KMS-11 (cell line): ENCODE results near the gene GPNMB.
"Not testable (repeated sequence)": the region's sequence is repeated elsewhere in the genome, so short reads cannot be mapped to it uniquely, and the experiment has no call there.

Experiments used
- H2AFZ ChIP-seq: fragments of 200-600 bp; sonication (generic); 2 replicates; pipeline ENCODE4 v1.6.1; 2016; ENCODE audit warnings: antibody characterized with exemption, mixed run types, low read depth
- H3K27ac ChIP-seq: fragments of 200-600 bp; sonication (generic); 2 replicates; pipeline ENCODE4 v1.6.1; 2016; ENCODE audit warnings: mild to moderate bottlenecking, mixed run types
- H3K27me3 ChIP-seq: fragments of 200-600 bp; sonication (generic); 2 replicates; pipeline ENCODE4 v1.6.1; 2017; ENCODE audit warnings: mild to moderate bottlenecking, low read depth, mixed run types, moderate library complexity; ENCODE audit not compliant: insufficient read depth
- H3K36me3 ChIP-seq: fragments of 200-600 bp; sonication (generic); 2 replicates; pipeline ENCODE4 v1.6.1; 2017; ENCODE audit warnings: mild to moderate bottlenecking, mixed run types; ENCODE audit not compliant: insufficient read depth
- H3K4me1 ChIP-seq: fragments of 200-600 bp; sonication (generic); 2 replicates; pipeline ENCODE4 v1.6.1; 2016; ENCODE audit warnings: mild to moderate bottlenecking, low read depth, mixed run types; ENCODE audit not compliant: poor library complexity, severe bottlenecking
- H3K4me2 ChIP-seq: fragments of 200-600 bp; sonication (generic); 2 replicates; pipeline ENCODE4 v1.7.0; 2016; ENCODE audit warnings: mild to moderate bottlenecking, mixed run types
- H3K4me3 ChIP-seq: fragments of 200-600 bp; sonication (generic); IDR thresholded peaks from 2 replicates; pipeline ENCODE4 v1.6.1; 2017; ENCODE audit warnings: low read depth, low read length, mixed read lengths; ENCODE audit not compliant: insufficient read depth
- H3K79me2 ChIP-seq: fragments of 200-600 bp; sonication (generic); 2 replicates; pipeline ENCODE4 v1.6.1; 2016; ENCODE audit warnings: low read depth, mixed run types; ENCODE audit not compliant: insufficient read depth
- H3K9ac ChIP-seq: fragments of 200-600 bp; sonication (generic); 2 replicates; pipeline ENCODE4 v1.6.1; 2016; ENCODE audit warnings: mild to moderate bottlenecking, mixed run types
- H4K20me1 ChIP-seq: fragments of 200-600 bp; sonication (generic); 2 replicates; pipeline ENCODE4 v1.6.1; 2016; ENCODE audit warnings: mild to moderate bottlenecking, mixed run types; ENCODE audit not compliant: insufficient read depth
- TF ChIP-seq, protein P1 (sequence below): fragments of 200-600 bp; sonication (generic); conservative IDR thresholded peaks from 2 replicates; pipeline ENCODE4 v1.6.1; 2017; ENCODE audit warnings: low read depth, mild to moderate bottlenecking, antibody characterized with exemption, low read length, moderate library complexity, mixed read lengths

Gene GPNMB

DNA sequence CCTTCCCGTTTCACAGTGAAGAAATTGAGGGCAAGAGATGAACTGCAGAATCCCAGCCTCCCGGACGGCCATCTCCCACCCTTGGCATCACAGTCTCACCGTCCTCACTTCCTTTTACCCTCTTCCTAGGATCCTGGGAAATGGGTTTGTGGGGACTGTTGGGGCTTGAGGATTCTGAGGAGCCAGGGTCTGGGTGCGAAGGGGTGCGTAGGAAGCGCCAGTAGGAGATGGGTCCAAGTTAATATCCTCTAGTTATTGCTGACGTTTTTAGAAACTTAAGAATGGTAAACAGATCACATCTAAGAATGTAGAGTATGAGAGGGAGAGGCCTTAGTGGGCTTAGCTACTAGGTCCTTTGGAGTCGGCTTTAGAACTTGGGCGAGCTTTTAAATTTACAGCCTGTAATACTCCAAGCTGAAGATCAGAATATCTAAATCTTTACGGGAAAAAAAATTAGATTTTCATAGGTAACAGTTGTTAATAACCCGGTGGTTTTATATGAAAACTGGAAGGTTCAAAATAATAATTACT is 53.3 kb downstream of the GPNMB start:
- Histone ChIP-seq H3K27ac (peak overlapping the region; percentile 57), H3K79me2 (peaks cover 53% of the 10 kb centered on the region), H2AFZ (peak overlapping the region; percentile 89), H3K9ac (peak overlapping the region; percentile 78), H3K4me1 (peaks cover 15% of the 10 kb centered on the region), H3K4me2 (peak overlapping the region; percentile 93), H4K20me1 (no peaks in the 10 kb centered on the region), H3K36me3 (no peaks in the 10 kb centered on the region), H3K4me3 (peak overlapping the region; percentile 16), H3K27me3 (no peaks in the 10 kb centered on the region)
- TF ChIP-seq, protein P1, sequence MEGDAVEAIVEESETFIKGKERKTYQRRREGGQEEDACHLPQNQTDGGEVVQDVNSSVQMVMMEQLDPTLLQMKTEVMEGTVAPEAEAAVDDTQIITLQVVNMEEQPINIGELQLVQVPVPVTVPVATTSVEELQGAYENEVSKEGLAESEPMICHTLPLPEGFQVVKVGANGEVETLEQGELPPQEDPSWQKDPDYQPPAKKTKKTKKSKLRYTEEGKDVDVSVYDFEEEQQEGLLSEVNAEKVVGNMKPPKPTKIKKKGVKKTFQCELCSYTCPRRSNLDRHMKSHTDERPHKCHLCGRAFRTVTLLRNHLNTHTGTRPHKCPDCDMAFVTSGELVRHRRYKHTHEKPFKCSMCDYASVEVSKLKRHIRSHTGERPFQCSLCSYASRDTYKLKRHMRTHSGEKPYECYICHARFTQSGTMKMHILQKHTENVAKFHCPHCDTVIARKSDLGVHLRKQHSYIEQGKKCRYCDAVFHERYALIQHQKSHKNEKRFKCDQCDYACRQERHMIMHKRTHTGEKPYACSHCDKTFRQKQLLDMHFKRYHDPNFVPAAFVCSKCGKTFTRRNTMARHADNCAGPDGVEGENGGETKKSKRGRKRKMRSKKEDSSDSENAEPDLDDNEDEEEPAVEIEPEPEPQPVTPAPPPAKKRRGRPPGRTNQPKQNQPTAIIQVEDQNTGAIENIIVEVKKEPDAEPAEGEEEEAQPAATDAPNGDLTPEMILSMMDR: no peak

DNA sequence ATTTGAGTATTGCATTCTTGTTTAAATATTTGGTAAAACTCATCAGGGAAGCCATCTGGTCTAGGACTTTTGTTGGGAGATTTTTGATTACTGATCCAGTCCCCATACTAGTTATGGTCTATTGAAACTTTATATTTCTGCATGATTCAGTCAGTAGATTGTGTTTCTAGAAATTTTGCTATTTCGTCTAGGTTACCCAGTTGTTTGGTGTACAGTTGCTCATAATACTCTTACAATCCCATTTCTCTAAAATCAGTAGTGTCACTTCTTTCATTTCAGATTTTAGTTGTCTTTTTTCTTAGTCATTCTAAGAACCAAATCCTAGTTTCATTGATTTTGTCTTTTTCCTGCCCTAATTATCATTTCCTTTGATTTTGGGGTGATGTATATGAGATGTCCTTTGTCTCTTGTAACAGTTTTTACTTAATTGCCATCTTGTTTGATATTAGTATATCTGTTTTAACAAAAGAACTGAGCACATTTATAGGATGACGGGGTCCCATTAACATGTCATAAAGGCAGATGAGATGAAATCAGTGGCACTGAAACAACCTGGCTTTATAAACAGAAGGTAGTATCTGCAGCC is 60.5 kb downstream of the GPNMB start:
- Histone ChIP-seq H3K4me2 (no peak overlapping the region), H3K36me3 (peaks cover 13% of the 10 kb centered on the region; the same call in 1 of the 2 replicates), H3K9ac (no peak overlapping the region), H3K79me2 (peaks cover 64% of the 10 kb centered on the region), H3K27me3 (no peaks in the 10 kb centered on the region), H3K4me3 (no peak overlapping the region), H3K27ac (no peak overlapping the region), H2AFZ (no peak overlapping the region), H4K20me1 (peaks cover 4% of the 10 kb centered on the region; the same call in 1 of the 2 replicates), H3K4me1 (no peaks in the 10 kb centered on the region)
- TF ChIP-seq, protein P1: no peak

- H3K36me3 ChIP-seq: peaks cover 13% of the 10 kb centered on the region; the same call in 1 of the 2 replicates
Measured at GRCh38 chr7:23308754-23309153, 62.2 kb downstream of the GPNMB start.

GRCh38 chr7:23312141-23312540 is 65.6 kb downstream of the GPNMB start:
- H3K4me1 ChIP-seq: peaks cover 29% of the 10 kb centered on the region
- not testable (repeated sequence) for H3K27ac ChIP-seq, H2AFZ ChIP-seq, H3K4me2 ChIP-seq, H3K4me3 ChIP-seq, H4K20me1 ChIP-seq, H3K9ac ChIP-seq, H3K27me3 ChIP-seq
- H3K36me3 ChIP-seq: peaks cover 20% of the 10 kb centered on the region; the same call in 1 of the 2 replicates
- H3K79me2 ChIP-seq: peaks cover 17% of the 10 kb centered on the region

More at GRCh38 chr7:23308754-23309153, 62.2 kb downstream of the GPNMB start:
- no peaks in the 10 kb centered on the region for H3K4me1 ChIP-seq
- TF ChIP-seq, protein P1: no peak
- H3K79me2 ChIP-seq: peaks cover 49% of the 10 kb centered on the region
- H3K27ac ChIP-seq: no peak overlapping the region
- H4K20me1 ChIP-seq: peaks cover 4% of the 10 kb centered on the region; the same call in 1 of the 2 replicates
- H3K4me2 ChIP-seq: no peak overlapping the region
- no peaks in the 10 kb centered on the region for H3K27me3 ChIP-seq
- H2AFZ ChIP-seq: no peak overlapping the region
- no peak overlapping the region for H3K4me3 ChIP-seq
- H3K9ac ChIP-seq: no peak overlapping the region

DNA sequence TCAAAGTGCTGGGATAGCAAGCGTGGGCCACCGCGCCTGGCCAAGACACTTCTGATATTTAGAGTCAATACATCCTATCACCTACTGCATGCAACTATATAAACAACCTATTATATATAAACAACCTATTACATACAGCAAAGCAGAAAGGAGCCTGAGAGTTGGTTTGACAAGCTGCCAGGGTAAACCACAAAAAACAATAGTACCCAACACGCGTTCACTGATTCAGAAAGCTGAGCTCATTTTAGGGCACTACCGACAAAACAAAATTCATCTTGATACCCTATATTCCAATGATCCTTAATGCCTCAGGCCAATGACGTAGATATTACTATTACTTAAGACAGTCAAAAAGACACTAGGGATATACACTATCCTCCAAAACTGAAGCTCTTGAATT is 68.8 kb downstream of the GPNMB start:
- Histone ChIP-seq H2AFZ (no peak overlapping the region), H3K79me2 (peaks cover 6% of the 10 kb centered on the region; the same call in 1 of the 2 replicates), H3K36me3 (peaks cover 25% of the 10 kb centered on the region; the same call in 1 of the 2 replicates), H3K4me1 (peaks cover 43% of the 10 kb centered on the region), H3K27me3 (no peaks in the 10 kb centered on the region), H3K4me3 (no peak overlapping the region), H3K4me2 (peak overlapping the region; percentile 25; the same call in 1 of the 2 replicates), H3K27ac (peak overlapping the region; percentile 6; the same call in 1 of the 2 replicates), H4K20me1 (no peaks in the 10 kb centered on the region), H3K9ac (no peak overlapping the region)
- TF ChIP-seq, protein P1: no peak
